HG02981 (cell line): ENCODE measurements around the gene ZNF318.
"Not testable (repeated sequence)": the region's sequence is repeated elsewhere in the genome, so short reads cannot be mapped to it uniquely, and the experiment has no call there.

Experiments
- ATAC-seq: cut with Tn5 transposase; IDR thresholded peaks from one replicate; pipeline ENCODE4 v1.9.1; 2021; ENCODE audit warnings: mild to moderate bottlenecking, moderate library complexity; ENCODE audit not compliant: unreplicated experiment

The ZNF318 gene

DNA sequence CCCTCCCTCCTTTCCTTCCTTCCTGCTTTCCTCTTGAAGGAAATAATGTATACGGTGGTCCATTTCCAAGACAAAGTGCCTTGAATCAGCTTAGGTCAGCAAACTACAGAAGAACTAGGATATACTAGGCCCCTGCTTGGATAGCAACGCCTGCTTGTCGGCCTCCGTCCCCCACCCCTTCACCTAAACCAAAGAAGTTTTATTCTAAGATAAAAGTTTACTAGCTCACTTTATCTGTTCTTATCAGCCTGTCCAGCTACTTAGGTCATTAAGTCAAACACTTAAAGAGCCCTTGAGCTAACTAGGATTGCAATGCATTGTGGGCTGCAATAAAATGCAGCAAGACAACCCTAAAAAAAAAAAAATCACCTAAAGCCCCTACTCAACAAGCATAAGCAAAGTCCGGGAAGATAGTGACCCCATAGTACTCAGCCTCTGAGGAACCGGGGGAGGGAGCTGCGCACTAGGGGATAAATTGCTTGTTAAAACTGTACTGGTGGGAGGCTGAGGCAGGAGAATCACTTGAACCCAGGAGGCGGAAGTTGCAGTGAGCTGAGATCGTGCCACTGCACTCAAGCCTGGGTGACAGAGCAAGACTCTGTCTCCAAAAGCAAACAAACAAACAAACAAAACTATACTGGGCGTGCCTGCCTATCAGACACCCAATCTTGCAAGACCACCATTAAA is 21.4 kb upstream of the ZNF318 start:
- ATAC-seq: not testable (repeated sequence)

- no peak for ATAC-seq
Measured at GRCh38 chr6:43389730-43390295, 20.4 kb upstream of the ZNF318 start.

DNA sequence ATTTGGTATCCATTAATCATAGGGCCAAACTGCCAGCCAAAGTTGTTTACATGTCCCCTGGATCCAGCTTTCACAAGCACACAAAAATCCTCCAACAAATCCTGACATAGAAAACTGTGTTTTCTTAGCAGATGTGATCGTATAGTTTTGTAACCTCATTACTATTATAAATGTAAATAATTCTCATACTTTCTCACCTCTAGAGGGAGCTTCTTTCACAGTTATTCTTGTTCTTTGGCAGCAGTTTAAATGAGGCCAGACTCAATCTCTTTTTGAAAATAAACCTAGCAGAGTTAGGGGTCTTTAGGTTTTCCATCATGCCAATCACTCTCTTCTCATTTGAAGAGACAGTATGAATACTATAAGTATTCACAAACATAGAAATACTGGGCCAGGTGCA is 17.0 kb upstream of the ZNF318 start:
- ATAC-seq: no peak

- no peak for ATAC-seq
Measured at GRCh38 chr6:43383021-43383667, 13.7 kb upstream of the ZNF318 start.

- ATAC-seq: not testable (repeated sequence)
Measured at GRCh38 chr6:43380858-43381257, 11.4 kb upstream of the ZNF318 start.

DNA sequence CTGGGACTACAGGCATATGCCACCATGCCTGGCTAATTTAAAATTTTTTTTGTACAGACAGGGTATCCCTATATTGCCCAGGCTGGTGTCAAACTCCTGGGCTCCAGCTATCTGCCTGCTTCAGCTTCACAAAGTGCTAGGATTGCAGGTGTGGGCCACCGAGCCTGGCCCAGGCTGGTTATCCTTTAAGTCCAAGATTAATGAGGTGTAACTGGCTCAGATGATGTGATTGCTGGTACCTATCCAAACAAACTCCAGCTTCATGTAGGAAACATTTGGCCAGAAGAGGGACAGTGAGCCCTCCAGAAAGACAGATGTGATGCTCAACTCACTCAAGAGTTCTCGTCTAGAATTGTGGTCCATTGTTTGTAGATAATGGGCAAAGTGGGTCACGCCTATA is 9.2 kb upstream of the ZNF318 start:
- no peak for ATAC-seq

DNA sequence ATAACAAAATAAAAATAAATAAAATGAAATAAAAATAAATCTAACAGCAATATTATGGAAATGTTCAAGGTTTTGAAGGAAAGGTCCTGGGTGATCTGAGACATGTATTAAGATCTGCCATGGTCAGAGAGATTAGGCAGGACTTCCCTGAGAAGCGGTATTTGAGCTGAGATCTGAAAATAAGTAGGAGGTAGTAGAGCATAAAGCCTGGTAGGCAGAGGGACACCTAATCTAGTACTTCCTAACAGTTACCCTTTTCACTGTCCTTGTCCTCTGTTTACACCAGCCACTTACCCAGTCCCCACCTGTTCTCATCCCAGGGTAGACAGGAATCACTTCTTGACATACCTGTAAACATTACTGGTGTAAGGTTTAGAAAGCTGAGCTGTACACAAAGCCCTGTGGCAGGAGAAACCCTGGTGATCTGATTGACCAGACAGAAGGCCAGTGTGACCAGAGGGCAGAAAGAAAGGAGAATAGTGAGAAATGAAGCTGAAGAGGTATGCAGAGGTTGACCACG is 8.3 kb upstream of the ZNF318 start:
- no peak for ATAC-seq

DNA sequence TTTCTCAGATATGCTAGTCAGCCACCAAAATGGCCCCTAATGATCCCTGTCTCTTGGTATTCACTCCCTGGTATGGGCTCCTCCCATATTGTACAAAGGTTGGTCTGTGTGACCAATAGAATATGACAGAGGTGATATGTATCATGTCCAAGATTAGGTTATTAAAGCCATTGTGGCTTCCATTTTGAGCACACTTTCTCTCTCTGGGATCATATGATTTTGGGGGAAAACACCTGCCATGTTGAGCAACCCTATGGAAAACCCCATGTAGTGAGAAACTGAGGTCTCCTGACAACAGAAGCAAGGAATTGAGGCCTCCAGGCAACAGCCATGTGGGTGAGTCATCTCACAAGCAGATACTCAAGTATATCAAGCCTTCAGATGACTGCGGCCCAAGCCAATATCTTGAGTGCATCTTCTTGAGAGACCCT is 7.1 kb upstream of the ZNF318 start:
- peak; percentile 57 for ATAC-seq

GRCh38 chr6:43375693-43376092 is 6.2 kb upstream of the ZNF318 start:
- ATAC-seq: no peak

DNA sequence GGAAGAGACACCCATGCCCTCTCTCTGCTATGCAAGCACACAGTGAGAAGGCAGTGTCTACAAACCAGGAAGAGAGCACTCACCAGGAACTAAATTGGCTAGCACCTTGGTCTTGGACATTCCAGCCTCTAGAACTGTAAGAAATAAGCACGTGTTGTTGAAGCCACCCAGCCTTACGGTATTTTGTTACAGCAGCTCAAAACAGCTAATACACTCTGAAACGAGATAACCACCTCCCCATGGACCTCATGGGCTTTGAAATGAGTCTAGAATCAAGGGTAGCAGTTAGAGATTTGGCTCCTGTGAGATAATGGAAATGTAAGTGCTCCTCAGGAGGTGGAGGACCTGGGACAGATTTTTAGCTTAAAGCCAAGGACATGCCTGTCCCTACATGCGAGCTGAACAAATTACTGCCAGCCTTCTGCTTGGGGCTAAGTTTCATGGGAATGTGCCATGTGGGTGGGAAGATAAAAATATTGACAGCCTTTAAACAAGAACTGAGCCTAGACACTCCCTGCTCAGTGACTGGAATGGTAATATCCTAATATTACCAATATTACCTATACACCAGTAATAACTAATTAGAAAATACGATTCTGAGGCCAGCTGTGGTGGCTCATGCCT is 3.9 kb upstream of the ZNF318 start:
- no peak for ATAC-seq

- ATAC-seq: not testable (repeated sequence)
Measured at GRCh38 chr6:43370003-43370580, 645 bp upstream of the ZNF318 start.

DNA sequence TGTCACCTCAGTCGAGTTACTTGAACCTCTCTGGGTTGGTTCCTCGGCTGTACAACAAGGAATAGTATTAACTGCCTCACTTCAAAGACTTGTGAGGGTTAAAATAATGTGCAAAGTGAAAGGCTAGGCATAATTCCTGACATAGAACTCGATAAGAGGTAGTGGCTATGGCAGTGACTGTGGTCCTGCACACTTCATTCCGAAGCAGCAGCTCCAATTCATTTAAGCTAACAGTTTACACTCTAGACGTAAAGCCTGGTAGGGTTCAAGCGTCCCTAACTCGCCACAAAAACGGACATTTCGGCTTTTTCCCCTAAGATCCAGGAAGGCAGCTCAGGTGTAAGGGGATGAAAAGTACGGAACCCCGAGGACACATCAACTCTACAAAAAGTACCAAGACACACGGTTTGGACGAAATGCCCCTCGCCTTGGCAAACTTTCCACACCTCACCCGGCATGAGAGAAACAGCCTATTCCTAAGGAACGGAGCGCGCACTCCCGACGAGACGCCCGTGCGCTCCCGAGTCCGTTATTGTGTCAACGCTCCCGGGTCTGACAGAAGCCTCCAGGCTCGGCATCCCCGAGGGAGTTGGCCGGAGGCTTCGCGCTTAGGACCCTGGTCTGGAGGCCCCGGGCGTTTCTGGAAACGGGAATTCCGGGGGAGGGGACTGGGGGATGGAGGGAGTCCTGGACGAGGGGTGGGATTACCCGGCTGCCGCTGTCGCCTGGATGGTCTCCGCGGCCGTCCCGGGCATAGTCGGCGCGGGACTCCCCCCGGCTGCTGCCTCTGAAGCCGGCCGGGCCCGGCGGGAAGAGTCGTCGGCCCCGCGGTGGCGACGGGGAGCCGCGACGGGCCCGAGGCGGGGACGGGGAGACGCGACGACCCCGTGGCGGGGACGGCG is 937 bp downstream of the ZNF318 start:
- ATAC-seq: peak; percentile 7

GRCh38 chr6:43367245-43367984 is 2.0 kb downstream of the ZNF318 start:
- no peak for ATAC-seq

DNA sequence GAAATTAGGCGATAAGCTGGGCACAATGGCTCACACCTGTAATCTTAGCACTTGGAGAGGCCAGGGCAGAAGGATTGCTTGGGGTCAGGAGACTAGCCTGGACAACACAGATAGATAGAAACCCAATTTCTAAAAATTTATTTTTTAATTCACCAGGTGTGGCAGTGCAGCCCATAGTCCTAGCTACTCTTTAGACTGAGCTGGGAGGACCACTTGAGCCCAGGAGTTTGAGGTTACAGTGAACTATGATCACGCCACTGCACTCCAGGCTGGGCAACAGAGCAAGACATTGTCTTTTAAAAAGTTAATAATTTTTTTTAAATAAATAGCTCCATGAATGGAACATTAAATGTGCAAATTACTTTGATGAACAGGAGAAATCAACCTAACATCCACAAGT is 8.2 kb downstream of the ZNF318 start:
- ATAC-seq: no peak

GRCh38 chr6:43359831-43360230 is 9.6 kb downstream of the ZNF318 start:
- ATAC-seq: no peak

GRCh38 chr6:43359381-43359780 is 10.1 kb downstream of the ZNF318 start:
- no peak for ATAC-seq

DNA sequence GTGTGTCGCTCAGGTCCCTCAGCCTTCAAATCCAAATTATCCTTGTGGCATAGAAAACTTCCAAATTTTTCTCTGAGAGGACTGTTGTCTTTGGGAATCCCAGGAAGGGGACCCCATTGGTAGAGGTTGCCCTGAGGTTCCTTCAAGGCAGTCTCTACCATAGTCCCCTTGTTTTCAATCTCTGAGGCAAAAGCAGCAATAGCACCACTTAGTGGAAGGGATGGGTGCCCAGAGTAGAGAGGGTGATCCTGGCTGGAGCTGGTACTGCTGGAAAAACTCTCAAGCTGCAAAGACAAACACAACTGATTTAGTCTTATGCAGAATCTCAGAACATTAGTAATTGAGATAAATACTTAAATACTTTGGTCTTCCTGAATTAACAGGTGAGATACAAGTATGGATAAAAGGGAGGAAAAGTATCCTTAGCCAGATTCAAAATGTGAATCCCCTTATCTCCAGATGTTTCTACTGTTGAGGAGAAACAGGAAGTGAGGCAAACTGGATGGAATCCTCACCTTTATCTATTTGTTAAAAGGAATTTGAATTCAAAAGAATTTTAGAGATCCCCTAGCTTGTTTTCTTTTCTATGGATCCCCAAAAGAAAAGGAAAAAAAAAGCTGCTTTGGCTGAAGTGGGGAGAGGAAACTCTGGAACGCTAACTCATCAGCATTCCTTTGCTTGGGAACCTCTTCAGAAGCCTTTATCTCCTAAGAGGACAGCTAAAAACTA is 13.4 kb downstream of the ZNF318 start:
- ATAC-seq: no peak

- ATAC-seq: not testable (repeated sequence)
Measured at GRCh38 chr6:43351951-43352350, 17.5 kb downstream of the ZNF318 start.

GRCh38 chr6:43347444-43347843 is 22.0 kb downstream of the ZNF318 start:
- ATAC-seq: no peak
